Psoas muscle (tissue), 8 donors: ENCODE data around the gene OSBP2. TPM values are rescaled to one million over a fixed set of nuclear protein-coding genes. Genes with fewer than 3 reads are reported as not detected.

ENCODE experiments used
- ATAC-seq, 4 donors: fragments of 200-7000 bp; cut with Tn5 transposase; one replicate each; pipeline ENCODE4 v1.9.1; 2020; ENCODE audit warnings: moderate library complexity in 3 of 4, mild to moderate bottlenecking in 2 of 4
- DNase-seq, 2 donors: peaks; one replicate each; pipeline ENCODE4 v3.0.0-alpha.2; 2020
- H3K27ac ChIP-seq: fragments of 200-600 bp; one replicate; pipeline ENCODE4 v1.8.0; 2022
- H3K27me3 ChIP-seq, 3 donors: fragments of 200-600 bp in 1 of 3; one replicate each; pipeline versions ENCODE4 v1.6.1 to v1.8.0; 2013 to 2022; ENCODE audit warnings: low read length in 2 of 3, mild to moderate bottlenecking in 2 of 3, moderate library complexity in 1 of 3; ENCODE audit not compliant: insufficient read depth in 3 of 3
- H3K36me3 ChIP-seq, 2 donors: fragments of 200-600 bp in 1 of 2; one replicate each; pipeline versions ENCODE4 v1.6.1 to v1.8.0; 2013 to 2022; ENCODE audit warnings: low read depth in 1 of 2, mild to moderate bottlenecking in 1 of 2, moderate library complexity in 1 of 2; ENCODE audit not compliant: insufficient read depth in 1 of 2
- H3K4me1 ChIP-seq: fragments of 200-600 bp; one replicate; pipeline ENCODE4 v1.8.0; 2022
- H3K4me3 ChIP-seq: fragments of 200-600 bp; one replicate; pipeline ENCODE4 v1.8.0; 2022; ENCODE audit warnings: mild to moderate bottlenecking
- H3K9me3 ChIP-seq: fragments of 200-600 bp; one replicate; pipeline ENCODE4 v1.8.0; 2022
- CTCF ChIP-seq: fragments of 200-600 bp; IDR thresholded peaks from one replicate; pipeline ENCODE4 v1.8.0; 2022; ENCODE audit warnings: antibody characterized with exemption
- WGBS, 3 donors: extraction: QIAGEN DNeasy Blood & Tissue Kit; methylation state at CpG; one replicate each; pipeline versions ENCODE4 v1.1.6 to v1.1.7; 2013; 5-methylcytosine and 5-hydroxymethylcytosine counted together
- intact Hi-C, 2 donors: fragments of 100-400 bp; cut with DNase I; formaldehyde crosslinking; loops; one replicate each; pipeline versions ENCODE4 v1.11.0 to v1.14.2; 2022
- polyA plus RNA-seq, 3 donors: library from polyadenylated mRNA; stranded (reverse); fragments of 200-250 nt; gene quantifications; one replicate each; pipeline ENCODE4 v1.2.3, GENCODE V29; 2013
- total RNA-seq, 4 donors: library from RNA; stranded (reverse); fragmentation: NEBNext Ultra II Directional in 2 of 4; extraction: Animal tissue kit (Norgen Biotek cat#: 25700) in 2 of 4; gene quantifications; one replicate each; pipeline versions ENCODE4 v1.2.1 to v1.2.4, GENCODE V29; 2021 to 2023
- donor health status: healthy with polysubstance abuse.
- donor health status: DM: no; HTN: no; CAD: no; lungs with moderate emphysema.
- donor health status: Bipolar disorder and iron deficiency.
- donor health status: healthy.
- donor health status: DM: yes; HTN: yes; CAD: no.
- donor health status: DM: no; HTN: no; CAD: no.
- donor health status: DM: no; HTN: no; CAD: no.
- donor health status: DM: yes; HTN: yes; CAD: no.

Gene OSBP2
- total and polyA plus RNA-seq, 7 donors, result 0.27 to 8.2 (median 2.5) TPM

GRCh38 chr22:30925667-30926066 is 231.0 kb downstream of the OSBP2 start:
- Histone ChIP-seq H3K27me3 (no peaks in the 10 kb centered on the region), H3K4me1 (peaks cover 4% of the 10 kb centered on the region), H3K27ac (no peak overlapping the region), H3K9me3 (no peaks in the 10 kb centered on the region), H3K4me3 (no peak overlapping the region), H3K36me3 (peaks cover 13 to 70% of the 10 kb centered on the region in 2 donors)
- 78 to 96% (median 89%) methylated on average over 5 of the region's 5 CpGs for WGBS, 3 donors
- no peak for TF ChIP-seq CTCF
- intact Hi-C loops, result no loop called here
- ATAC-seq (no peak), DNase-seq (no peak)

DNA sequence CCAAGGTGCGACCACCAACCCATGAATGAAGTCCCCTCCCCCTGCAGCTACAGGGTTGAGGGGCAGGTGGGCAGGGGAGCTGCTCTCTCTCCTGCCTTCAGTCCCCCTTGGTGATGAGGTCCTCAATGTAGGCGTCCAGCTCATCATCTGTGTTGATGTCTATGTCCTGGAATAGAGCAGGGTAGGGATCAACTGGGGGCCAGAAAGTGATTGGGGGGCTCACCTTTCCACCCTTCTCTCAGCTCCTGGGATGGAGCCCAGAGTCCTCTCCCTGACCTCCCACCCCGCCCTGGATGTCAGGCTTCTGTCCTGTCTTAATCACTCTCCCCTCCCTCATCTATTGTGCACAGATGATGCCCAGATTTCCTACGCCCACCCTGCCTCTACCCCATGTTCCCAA is 232.0 kb downstream of the OSBP2 start:
- ATAC-seq (no peak), DNase-seq (no peak)
- no peak overlapping the region for H3K4me3 ChIP-seq
- H3K9me3 ChIP-seq, result no peaks in the 10 kb centered on the region
- TF ChIP-seq CTCF, result no peak
- no peak overlapping the region for H3K27ac ChIP-seq
- H3K4me1 ChIP-seq, result no peaks in the 10 kb centered on the region
- 86 to 96% (median 93%) methylated on average over 4 of the region's 4 CpGs for WGBS, 3 donors
- no peaks in the 10 kb centered on the region for H3K27me3 ChIP-seq
- H3K36me3 ChIP-seq, result peaks cover 15 to 81% of the 10 kb centered on the region in 2 donors
- intact Hi-C loops, result no loop called here

DNA sequence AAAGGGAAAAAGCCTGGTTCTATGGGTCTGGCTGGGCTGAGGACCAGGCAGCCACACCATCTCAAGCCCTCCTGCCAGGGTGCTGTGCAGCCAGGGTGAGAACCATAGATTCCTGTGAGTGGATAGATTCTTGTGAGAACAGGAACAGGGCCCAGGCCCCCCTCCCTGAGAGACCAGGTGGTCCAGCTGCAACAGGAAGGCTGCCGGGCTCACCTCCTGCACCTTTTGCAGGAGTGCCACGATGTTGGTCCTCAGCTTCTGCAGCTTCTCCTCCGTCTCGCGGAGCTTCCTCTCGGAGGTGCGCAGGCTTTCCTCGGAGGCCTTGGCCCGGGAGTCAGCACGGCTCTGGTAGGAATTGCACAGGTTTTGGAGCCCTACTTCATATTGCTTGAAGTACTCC is 233.1 kb downstream of the OSBP2 start:
- intact Hi-C loops, result no loop called here

DNA sequence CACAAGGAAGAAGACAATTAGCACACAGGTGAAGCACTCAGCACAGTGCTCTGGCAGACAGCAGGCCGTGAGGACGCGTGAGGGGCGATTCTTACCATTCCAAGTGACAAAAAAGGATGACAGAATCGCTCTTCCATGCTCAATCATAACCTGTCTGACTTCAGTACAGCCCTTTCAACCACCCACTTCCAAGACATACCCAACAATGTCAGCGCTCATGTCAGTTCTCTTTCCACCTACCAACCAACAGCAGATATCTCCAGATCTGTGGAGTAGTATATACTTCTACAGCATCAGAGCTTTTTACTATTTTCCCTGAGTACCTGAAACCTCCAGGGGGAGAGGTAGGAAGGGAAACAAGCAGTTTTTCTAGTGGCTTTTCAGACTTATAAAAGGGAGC is 233.7 kb downstream of the OSBP2 start:
- H3K9me3 ChIP-seq, result no peaks in the 10 kb centered on the region
- ATAC-seq (no peak), DNase-seq (no peak)
- H3K4me3 ChIP-seq, result no peak overlapping the region
- no peak for TF ChIP-seq CTCF
- WGBS, 3 donors, result 88 to 97% (median 93%) methylated on average over 6 of the region's 6 CpGs
- intact Hi-C loops, result no loop called here
- no peaks in the 10 kb centered on the region for H3K27me3 ChIP-seq
- H3K36me3 ChIP-seq, result peaks cover 18 to 97% of the 10 kb centered on the region in 2 donors
- no peaks in the 10 kb centered on the region for H3K4me1 ChIP-seq
- H3K27ac ChIP-seq, result no peak overlapping the region

More for the DNA sequence above, 233.1 kb downstream of the OSBP2 start:
- DNase-seq, result no peak
- no peak for ATAC-seq
- 90 to 93% (median 92%) methylated on average over 10 of the region's 10 CpGs for WGBS, 3 donors
- no peaks in the 10 kb centered on the region for H3K9me3 ChIP-seq
- H3K27ac ChIP-seq, result no peak overlapping the region
- no peaks in the 10 kb centered on the region for H3K4me1 ChIP-seq
- no peak overlapping the region for H3K4me3 ChIP-seq
- H3K36me3 ChIP-seq, result peaks cover 18 to 92% of the 10 kb centered on the region in 2 donors
- H3K27me3 ChIP-seq, result no peaks in the 10 kb centered on the region
- no peak for TF ChIP-seq CTCF

- Histone ChIP-seq H3K4me3 (no peak overlapping the region), H3K36me3 (peaks cover 21 to 99% of the 10 kb centered on the region in 2 donors), H3K4me1 (no peaks in the 10 kb centered on the region), H3K9me3 (no peaks in the 10 kb centered on the region), H3K27me3 (no peaks in the 10 kb centered on the region), H3K27ac (no peak overlapping the region)
- TF ChIP-seq CTCF, result no peak
- intact Hi-C loops, result no loop called here
- WGBS, 3 donors, result 87 to 88% (median 87%) methylated on average over 3 of the region's 3 CpGs
- no peak for DNase-seq
- ATAC-seq, result no peak
These were observed 235.6 kb downstream of the OSBP2 start for GRCh38 chr22:30930228-30930627.
